ENCODE results near the gene PAK1. TPM values are rescaled to one million over a fixed set of nuclear protein-coding genes. Genes with fewer than 3 reads are reported as not detected.

The PAK1 gene
- total and polyA plus RNA-seq, 9 of the 15 experiments (the other 6 are each of a cell fraction or from before 2014, with no cell fraction given), result 0.52 to 11.7 (median 1.9) TPM

- TF ChIP-seq MGA (IDR thresholded peaks at IDR 0.05) (peak; percentile 58), ESRRA (IDR thresholded peaks at IDR 0.05; ENCODE audit: borderline replicate concordance, low read depth) (no peak)
Observed at GRCh38 chr11:77411717-77412441, 62.0 kb downstream of the PAK1 start (continued).
